ENCODE data around the gene BCKDHA. TPM values are rescaled to one million over a fixed set of nuclear protein-coding genes. Genes with fewer than 3 reads are reported as not detected.
"Not testable (repeated sequence)": the region's sequence is repeated elsewhere in the genome, so short reads cannot be mapped to it uniquely, and the experiment has no call there.

Gene BCKDHA
- total RNA-seq, 1 donor from 2014 or later: 6.8 TPM

GRCh38 chr19:41462497-41462896 is 64.9 kb downstream of the BCKDHA start:
- no peaks in the 10 kb centered on the region for H3K36me3 Mint-ChIP-seq (ENCODE audit: low read depth)

GRCh38 chr19:41463257-41464256 is 65.9 kb downstream of the BCKDHA start:
- H3K4me3 Mint-ChIP-seq; DNase-seq (ENCODE audit: low read depth, low spot score); H3K36me3 Mint-ChIP-seq (ENCODE audit: low read depth): not testable (repeated sequence)

More at GRCh38 chr19:41462497-41462896, 64.9 kb downstream of the BCKDHA start:
- no peak for DNase-seq (ENCODE audit: low read depth, low spot score)
- Mint-ChIP-seq H3K4me3 (no peak overlapping the region), H3K27me3 (ENCODE audit: low read depth) (peaks cover 85% of the 10 kb centered on the region), H3K4me1 (no peaks in the 10 kb centered on the region), H3K27ac (ENCODE audit: unreplicated experiment) (peak overlapping the region; percentile 68), H3K9me3 (peaks cover 7% of the 10 kb centered on the region)
- no peak for TF ChIP-seq CTCF (conservative IDR thresholded peaks at IDR 0.05)

More at GRCh38 chr19:41463257-41464256, 65.9 kb downstream of the BCKDHA start:
- not testable (repeated sequence) for H3K27ac Mint-ChIP-seq (ENCODE audit: unreplicated experiment); H3K4me1 Mint-ChIP-seq; H3K9me3 Mint-ChIP-seq
- H3K27me3 Mint-ChIP-seq (ENCODE audit: low read depth): peaks cover 83% of the 10 kb centered on the region

Other genes starting within 250 kb of the BCKDHA start
- 0.39 TPM in 1 of 2 replicates, not detected in the other for gene CYP2S1, start 204.6 kb upstream of the BCKDHA start, total RNA-seq
- gene AXL, start 178.6 kb upstream of the BCKDHA start, total RNA-seq: 6.4 and 6.8 TPM in 2 replicates
- 306 and 320 TPM in 2 replicates for gene HNRNPUL1, start 133.4 kb upstream of the BCKDHA start, total RNA-seq
- 47.3 and 48.5 TPM in 2 replicates for gene CCDC97, start 87.6 kb upstream of the BCKDHA start, total RNA-seq
- gene TGFB1, start 43.9 kb upstream of the BCKDHA start, total RNA-seq: 2.2 and 3.1 TPM in 2 replicates
- 11.7 and 13.8 TPM in 2 replicates for gene B9D2, start 33.7 kb upstream of the BCKDHA start, total RNA-seq
- 6.6 and 7.8 TPM in 2 replicates for gene TMEM91, start 21.3 kb upstream of the BCKDHA start, total RNA-seq
- gene EXOSC5, start 459 bp upstream of the BCKDHA start, total RNA-seq: 16.8 and 20.3 TPM in 2 replicates
- 0.86 TPM in 2 replicates for gene B3GNT8, start 29.6 kb downstream of the BCKDHA start, total RNA-seq
- gene DMAC2, start 42.1 kb downstream of the BCKDHA start, total RNA-seq: 62.2 and 63.1 TPM in 2 replicates
- gene ERICH4, start 45.3 kb downstream of the BCKDHA start, total RNA-seq: not detected in 2 replicates
- 0.75 and 1.1 TPM in 2 replicates for gene CEACAM21, start 178.3 kb downstream of the BCKDHA start, total RNA-seq
- gene CEACAM4, start 229.3 kb downstream of the BCKDHA start, total RNA-seq: not detected in 2 replicates